ENCODE measurements around the gene CHCHD10. TPM values are rescaled to one million over a fixed set of nuclear protein-coding genes. Genes with fewer than 3 reads are reported as not detected.

Gene CHCHD10
- total RNA-seq, 1 experiment from 2014 or later = 178 TPM

GRCh38 chr22:23769321-23769965, 1.7 kb upstream of the CHCHD10 start:
- peaks cover 1% of the 10 kb centered on the region for H3K36me3 ChIP-seq (ENCODE audit: control insufficient read depth, insufficient read depth, low read length)
- CTCF ChIA-PET = interaction anchor here (0.8 kb wide), 1 partner anchor 16 kb away, joined by 4 read pairs; no protein-coding TSS in a partner anchor
- Mint-ChIP-seq H3K27me3 (ENCODE audit: insufficient read depth, unreplicated experiment) (no peaks in the 10 kb centered on the region), H3K36me3 (ENCODE audit: insufficient read depth, unreplicated experiment) (peaks cover 15% of the 10 kb centered on the region), H3K4me1 (ENCODE audit: low read depth, unreplicated experiment) (peaks cover 12% of the 10 kb centered on the region), H3K4me3 (ENCODE audit: unreplicated experiment) (peak overlapping the region; percentile 87), H3K9me3 (ENCODE audit: unreplicated experiment) (no peaks in the 10 kb centered on the region), H3K27ac (ENCODE audit: unreplicated experiment) (no peak overlapping the region)
- no TSS peak for BruUV-seq (replicated peaks)
- TF ChIP-seq CTCF (IDR thresholded peaks at IDR 0.05; ENCODE audit: insufficient read depth in 1 of 2, low read depth in 1 of 2, low read length in 1 of 2, severe bottlenecking in 1 of 2, unreplicated experiment in 1 of 2) = no peak
- no peaks in the 10 kb centered on the region for H3K9me3 ChIP-seq
- no peak overlapping the region for H3K4me3 ChIP-seq (ENCODE audit: low read depth, low read length)
- H3K27me3 ChIP-seq (replicated peaks; ENCODE audit: control insufficient read depth, insufficient read depth, low read length) = no peaks in the 10 kb centered on the region
- peaks cover 35% of the 10 kb centered on the region for H3K4me1 ChIP-seq
- POLR2A ChIA-PET = no interaction called here
- intact Hi-C loops (cut with micrococcal nuclease; ENCODE audit: unreplicated experiment) = no loop called here
- DNase-seq = no peak

- intact Hi-C loops (cut with micrococcal nuclease; ENCODE audit: unreplicated experiment) = no loop called here
- TF ChIP-seq CTCF (IDR thresholded peaks at IDR 0.05; ENCODE audit: insufficient read depth in 1 of 2, low read depth in 1 of 2, low read length in 1 of 2, severe bottlenecking in 1 of 2, unreplicated experiment in 1 of 2) = no peak
- BruUV-seq (replicated peaks) = no TSS peak
- Histone ChIP-seq H3K27me3 (replicated peaks; ENCODE audit: control insufficient read depth, insufficient read depth, low read length) (no peaks in the 10 kb centered on the region), H3K4me3 (ENCODE audit: low read depth, low read length) (peak overlapping the region; percentile 75), H3K4me1 (peaks cover 20% of the 10 kb centered on the region), H3K36me3 (ENCODE audit: control insufficient read depth, insufficient read depth, low read length) (peaks cover 1% of the 10 kb centered on the region), H3K9me3 (no peaks in the 10 kb centered on the region)
- Mint-ChIP-seq H3K4me3 (ENCODE audit: unreplicated experiment) (peak overlapping the region; percentile 87), H3K27me3 (ENCODE audit: insufficient read depth, unreplicated experiment) (no peaks in the 10 kb centered on the region), H3K4me1 (ENCODE audit: low read depth, unreplicated experiment) (no peaks in the 10 kb centered on the region), H3K9me3 (ENCODE audit: unreplicated experiment) (no peaks in the 10 kb centered on the region), H3K27ac (ENCODE audit: unreplicated experiment) (peak overlapping the region; percentile 50), H3K36me3 (ENCODE audit: insufficient read depth, unreplicated experiment) (peaks cover 11% of the 10 kb centered on the region)
- ChIA-PET POLR2A (interaction anchor here (1.5 to 1.9 kb wide), 2 partner anchors 16 to 90 kb away, joined by 10 to 20 read pairs; partner anchors contain the start of genes SLC2A11 and ZNF70), CTCF (interaction anchor here (1.0 to 1.1 kb wide), 4 partner anchors 11 to 90 kb away, joined by 3 to 4 read pairs (median 4); partner anchors contain the start of genes SLC2A11 and ZNF70)
- DNase-seq = no peak
Measured at GRCh38 chr22:23767303-23767672, 484 bp downstream of the CHCHD10 start.

- no peaks in the 10 kb centered on the region for H3K27me3 ChIP-seq (replicated peaks; ENCODE audit: control insufficient read depth, insufficient read depth, low read length)
- Mint-ChIP-seq H3K9me3 (ENCODE audit: unreplicated experiment) (no peaks in the 10 kb centered on the region), H3K27me3 (ENCODE audit: insufficient read depth, unreplicated experiment) (no peaks in the 10 kb centered on the region), H3K27ac (ENCODE audit: unreplicated experiment) (peak overlapping the region; percentile 79), H3K36me3 (ENCODE audit: insufficient read depth, unreplicated experiment) (peaks cover 11% of the 10 kb centered on the region), H3K4me3 (ENCODE audit: unreplicated experiment) (peak overlapping the region; percentile 59), H3K4me1 (ENCODE audit: low read depth, unreplicated experiment) (no peaks in the 10 kb centered on the region)
- H3K4me3 ChIP-seq (ENCODE audit: low read depth, low read length) = no peak overlapping the region
- BruUV-seq (replicated peaks) = no TSS peak
- no peaks in the 10 kb centered on the region for H3K9me3 ChIP-seq
- peaks cover 7% of the 10 kb centered on the region for H3K4me1 ChIP-seq
- TF ChIP-seq CTCF (IDR thresholded peaks at IDR 0.05; ENCODE audit: insufficient read depth in 1 of 2, low read depth in 1 of 2, low read length in 1 of 2, severe bottlenecking in 1 of 2, unreplicated experiment in 1 of 2) = no peak
- POLR2A ChIA-PET = no interaction called here
- intact Hi-C loops (cut with micrococcal nuclease; ENCODE audit: unreplicated experiment) = loop anchor here (1.0 kb wide), 1 partner anchor 14 kb away; the partner anchor contains the start of gene ZNF70
- DNase-seq = peak in 1 of 2 experiments; percentile 39
- peaks cover 1% of the 10 kb centered on the region for H3K36me3 ChIP-seq (ENCODE audit: control insufficient read depth, insufficient read depth, low read length)
- CTCF ChIA-PET = interaction anchor here (0.6 to 0.7 kb wide), 2 partner anchors 17 to 193 kb away, joined by 3 to 4 read pairs; no protein-coding TSS in a partner anchor
Measured at GRCh38 chr22:23764899-23765881, 2.6 kb downstream of the CHCHD10 start.

All from Caco-2 (cell line).